ENCODE measurements around the gene SETD3.

SETD3 gene

DNA sequence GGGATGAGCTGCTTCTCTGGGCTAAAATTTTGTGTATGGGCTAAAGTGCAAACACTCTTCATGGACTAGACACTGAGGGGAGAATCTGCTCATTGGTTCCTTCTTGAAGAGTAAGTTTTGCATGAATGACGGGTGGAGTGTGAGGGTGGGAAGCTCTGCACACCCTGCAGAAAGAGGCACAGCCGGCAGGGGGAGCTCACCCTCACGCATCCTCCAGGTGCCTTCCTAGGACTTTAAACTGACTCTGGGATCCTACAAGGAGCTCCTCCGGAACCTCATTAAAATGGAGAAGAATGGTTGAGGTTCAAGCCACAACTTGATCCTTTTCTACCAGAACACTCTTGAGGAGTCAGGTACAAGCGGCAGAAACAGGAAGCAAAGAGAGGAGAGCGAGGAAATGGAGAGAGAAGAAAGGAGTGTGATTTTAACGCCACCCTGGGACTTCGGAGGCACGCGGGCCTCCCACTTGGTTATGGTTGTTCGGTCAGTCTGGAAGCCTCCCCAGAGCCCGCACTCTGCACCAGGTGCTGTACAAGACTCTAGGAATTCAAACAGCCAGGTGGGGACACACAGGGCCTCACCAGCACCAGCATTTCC is 87.5 kb downstream of the SETD3 start:
- DNase-seq (ENCODE audit: low spot score) = no peak

DNA sequence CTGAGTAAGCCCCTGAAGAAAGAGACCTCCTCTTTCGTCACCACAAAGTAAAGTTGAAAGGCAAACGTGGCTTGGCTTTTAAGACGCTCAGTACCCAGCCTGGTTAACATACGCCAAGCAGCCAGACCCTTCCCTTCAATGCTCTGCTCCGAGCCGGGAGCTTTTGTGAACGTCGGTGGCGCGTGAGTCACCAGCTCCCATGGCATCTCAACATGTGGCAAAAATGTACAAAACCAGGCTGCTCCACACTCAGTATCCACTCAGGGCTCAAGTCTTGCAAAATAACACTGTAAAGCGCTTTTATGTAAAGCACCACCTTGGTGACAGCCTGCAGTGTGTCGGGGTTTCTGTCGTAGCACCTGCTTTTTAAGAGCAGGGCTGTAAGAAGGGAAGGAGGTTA is 89.0 kb downstream of the SETD3 start:
- DNase-seq (ENCODE audit: low spot score) = no peak

DNA sequence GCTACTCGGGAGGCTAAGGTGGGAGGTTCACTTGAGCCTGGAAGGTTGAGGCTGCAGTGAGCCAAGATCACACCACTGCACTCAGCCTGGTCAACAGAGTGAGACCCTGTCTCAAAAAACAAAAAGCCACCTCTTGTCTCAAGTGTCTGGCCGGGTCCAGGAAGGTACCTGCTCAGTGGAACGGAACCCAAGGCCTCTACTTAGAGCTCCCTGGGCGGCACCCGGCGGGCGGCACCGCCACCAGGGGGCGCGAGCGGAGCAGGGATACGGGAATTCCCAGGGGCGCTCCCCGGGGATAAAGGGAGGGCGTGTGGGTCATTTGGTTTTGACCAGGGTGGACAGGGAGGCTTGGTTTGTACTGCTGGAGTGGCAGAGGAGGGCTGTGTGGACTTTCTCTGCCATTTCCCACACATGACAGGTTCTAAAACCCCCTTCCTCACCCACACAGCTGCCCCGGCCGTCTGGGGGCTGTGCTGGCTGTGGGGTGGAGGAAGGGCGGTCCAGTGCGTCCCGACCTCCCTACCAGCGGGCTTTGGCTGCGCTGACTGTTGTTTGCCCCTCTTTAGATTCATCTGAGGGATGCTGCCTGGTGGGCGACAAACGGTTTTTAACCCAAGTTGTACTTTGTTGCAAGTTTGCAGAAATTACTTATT is 91.4 kb downstream of the SETD3 start:
- DNase-seq (ENCODE audit: low spot score) = no peak

DNA sequence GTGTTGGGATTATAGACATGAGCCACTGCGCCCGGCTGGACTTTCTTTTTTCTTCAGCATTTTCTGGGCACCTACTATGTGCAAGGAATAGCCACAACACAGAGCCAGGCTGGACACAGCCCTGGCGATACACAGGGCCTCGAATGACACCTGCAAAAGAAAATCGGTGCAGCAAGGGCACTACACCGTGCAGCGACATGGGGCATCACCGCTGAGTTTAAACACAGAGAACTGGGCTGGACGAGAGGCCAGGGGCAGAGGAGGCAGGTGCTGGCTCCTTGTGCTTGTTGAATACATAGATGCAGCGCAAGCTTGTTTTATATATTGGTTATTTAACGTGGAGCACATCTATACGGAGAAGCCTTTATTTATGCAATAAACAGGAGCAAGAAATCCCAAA is 92.4 kb downstream of the SETD3 start:
- DNase-seq (ENCODE audit: low spot score) = no peak

DNA sequence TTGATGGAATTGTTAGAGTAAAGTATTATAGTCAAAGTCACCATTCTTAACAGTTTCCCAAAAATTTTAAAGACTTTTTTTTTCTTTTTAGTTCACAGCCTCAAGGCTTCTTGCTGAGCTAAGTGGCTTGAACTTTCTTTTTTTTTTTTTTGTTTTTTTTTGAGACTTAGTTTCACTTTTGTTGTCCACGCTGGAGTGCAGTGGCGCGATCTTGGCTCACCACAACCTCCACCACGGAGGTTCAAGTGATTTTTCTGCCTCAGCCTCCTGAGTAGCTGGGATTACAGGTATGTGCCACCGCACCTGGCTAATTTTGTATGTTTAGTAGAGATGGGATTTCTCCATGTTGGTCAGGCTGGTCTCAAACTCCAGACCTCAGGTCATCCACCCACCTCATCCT is 92.8 kb downstream of the SETD3 start:
- no peak for DNase-seq (ENCODE audit: low spot score)

DNA sequence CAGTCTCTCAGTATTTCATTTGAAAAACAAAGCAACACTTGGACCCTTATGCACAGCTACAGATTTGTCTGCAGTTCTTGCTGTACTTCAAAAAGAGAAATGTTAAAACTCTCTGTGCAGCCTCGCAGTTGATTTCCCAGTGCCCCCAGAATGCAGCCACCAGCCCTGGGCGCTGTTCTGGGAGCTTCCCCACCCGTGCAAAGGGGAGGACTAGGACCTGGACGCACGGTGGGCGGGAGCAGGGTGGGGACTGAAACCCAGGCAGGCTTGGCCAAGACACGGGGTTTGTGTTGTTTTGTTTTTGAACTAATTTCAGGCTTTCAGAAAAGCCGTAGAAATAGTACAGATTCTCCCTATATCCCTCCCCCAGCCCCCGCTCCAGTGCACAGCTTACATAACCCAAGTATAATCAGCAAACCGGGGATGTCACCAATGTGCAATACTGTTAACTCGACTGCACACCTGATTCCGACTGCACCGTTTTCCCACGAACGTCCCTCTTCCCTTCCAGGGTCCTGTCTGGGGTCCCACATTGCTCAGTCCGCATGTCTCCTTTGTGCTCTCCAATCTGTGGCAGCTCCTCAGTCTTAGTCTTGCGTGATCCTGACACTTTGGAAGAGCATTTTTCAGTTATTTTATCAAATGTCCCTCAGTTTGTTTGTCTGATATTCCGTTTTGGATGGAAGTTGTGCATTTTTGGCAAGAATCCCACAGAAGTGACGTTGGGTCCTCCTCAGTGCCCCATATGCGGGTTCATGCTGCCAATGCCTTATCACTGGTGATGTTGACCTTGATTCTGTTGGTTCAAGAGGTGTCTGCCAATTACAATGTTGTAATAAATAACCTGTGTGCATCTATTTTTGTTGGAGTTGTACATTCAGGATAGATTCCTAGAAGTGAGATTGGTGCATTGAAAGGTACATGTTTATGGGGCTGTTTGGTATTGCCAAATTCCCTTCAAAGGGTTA is 95.9 kb downstream of the SETD3 start:
- no peak for DNase-seq (ENCODE audit: low spot score)

DNA sequence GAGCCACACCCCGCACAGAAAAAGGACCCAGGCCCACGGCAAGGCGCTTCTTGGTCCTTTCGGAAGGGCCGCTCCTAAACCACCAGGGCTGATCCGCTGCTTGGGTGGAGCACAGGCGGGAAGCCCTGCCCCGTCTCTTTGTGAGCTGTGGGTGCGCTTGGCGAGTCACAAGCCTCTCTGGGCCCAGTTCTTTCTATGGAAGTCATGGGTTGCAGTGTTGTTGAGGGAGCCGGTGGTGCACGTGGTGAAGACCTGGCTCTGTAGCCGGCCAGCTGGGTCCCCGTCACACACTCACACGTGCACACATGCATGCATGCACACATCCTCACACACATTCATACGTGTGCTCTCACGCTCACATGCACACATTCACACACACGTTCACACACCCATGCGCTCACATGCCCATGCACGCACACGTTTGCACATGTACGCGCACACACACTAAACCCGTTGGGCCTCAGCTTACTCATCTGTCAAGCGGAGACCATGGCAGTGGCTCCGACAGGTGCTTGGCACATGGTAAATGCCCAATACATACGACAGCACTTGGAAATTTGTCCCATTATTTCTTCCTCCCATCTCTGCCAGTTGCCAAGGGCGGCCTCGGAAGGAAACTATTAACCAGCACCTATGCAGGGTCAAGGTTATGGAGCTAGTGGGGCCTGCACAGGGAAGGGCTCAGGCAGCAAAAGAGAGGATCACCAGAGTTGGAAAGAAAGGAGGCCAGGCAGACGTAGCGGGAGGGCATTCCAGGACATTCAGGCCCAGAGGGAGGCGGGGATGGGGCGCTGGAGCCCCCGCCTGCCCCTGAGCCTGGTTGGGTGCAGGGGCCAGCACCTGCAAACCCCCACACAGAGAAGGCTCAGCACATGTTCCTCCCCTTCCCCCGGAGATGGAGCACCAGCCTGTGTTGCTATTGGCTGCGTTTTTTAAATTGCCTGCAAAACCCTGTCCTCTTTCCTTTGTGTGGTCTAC is 96.9 kb downstream of the SETD3 start:
- DNase-seq (ENCODE audit: low spot score) = no peak

DNA sequence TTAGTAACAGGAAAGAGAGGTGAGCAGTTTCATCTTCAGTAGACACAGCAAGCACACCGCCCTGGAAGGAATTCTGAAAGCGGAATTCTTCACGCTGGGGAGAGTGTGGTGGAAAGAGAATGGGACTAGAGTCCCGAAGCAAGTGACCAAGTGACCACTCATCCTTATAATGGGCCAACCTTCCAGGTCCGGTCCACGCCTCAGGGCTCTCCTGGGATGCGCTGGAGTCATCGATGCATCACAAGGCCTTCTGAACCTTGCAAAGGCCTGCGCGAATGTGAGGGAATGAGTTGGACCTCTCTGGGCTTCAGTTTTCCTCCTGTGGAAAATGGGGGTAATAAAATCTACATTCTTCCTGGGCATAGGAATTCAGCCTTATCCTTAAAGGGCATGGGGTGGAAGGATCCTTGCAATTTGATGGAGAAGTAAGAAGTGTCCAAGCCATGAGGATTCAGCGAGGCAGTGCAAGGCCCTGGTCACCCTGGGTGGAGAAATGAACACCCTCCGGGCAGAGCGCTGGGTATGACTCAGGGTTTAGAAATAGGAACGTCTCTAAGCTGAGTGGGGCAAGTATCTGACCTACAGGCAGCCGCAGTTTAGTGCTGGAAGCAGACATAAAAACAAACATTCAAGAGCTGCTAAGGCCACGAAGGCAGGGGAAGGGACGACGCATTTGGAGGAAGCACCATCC is 97.7 kb downstream of the SETD3 start:
- DNase-seq (ENCODE audit: low spot score) = no peak

DNA sequence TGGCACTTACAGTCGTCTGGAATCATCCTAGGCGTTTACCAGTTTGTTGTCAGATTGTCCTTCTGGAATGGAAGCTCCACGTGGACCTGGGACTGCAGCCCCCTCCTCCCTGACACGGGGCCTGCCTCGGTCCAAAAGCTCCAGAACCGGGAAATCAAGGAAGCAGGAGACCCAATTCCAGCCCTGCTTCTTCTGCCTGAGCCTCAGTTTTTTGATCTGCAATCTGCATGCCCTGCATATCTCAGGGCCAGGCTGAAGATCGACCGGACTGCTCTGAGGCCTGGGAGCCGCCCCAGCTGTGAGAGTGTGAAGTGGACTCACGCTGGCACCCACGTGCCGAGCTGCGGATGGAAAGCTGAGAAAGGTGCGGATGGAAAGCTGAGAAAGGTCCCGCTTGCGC is 98.6 kb downstream of the SETD3 start:
- no peak for DNase-seq (ENCODE audit: low spot score)

DNA sequence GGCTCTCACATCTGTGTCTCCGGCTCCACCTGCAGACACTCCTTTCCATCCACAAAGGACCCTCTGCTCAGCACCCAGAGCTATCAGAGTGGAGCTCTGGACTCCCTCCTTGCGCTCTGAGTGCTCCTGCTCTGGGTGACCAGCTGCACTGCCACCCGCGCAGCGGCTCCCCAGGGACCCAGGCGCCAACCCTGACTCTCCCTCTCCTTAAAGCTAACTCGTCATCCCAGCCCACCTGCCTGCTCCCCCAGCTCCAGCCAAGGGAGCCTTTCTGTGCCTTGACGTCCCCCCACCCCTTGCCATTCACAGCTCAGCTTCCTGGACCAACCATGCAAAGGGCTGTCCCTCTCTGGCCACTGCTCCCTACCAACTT is 99.0 kb downstream of the SETD3 start:
- DNase-seq (ENCODE audit: low spot score) = no peak

DNA sequence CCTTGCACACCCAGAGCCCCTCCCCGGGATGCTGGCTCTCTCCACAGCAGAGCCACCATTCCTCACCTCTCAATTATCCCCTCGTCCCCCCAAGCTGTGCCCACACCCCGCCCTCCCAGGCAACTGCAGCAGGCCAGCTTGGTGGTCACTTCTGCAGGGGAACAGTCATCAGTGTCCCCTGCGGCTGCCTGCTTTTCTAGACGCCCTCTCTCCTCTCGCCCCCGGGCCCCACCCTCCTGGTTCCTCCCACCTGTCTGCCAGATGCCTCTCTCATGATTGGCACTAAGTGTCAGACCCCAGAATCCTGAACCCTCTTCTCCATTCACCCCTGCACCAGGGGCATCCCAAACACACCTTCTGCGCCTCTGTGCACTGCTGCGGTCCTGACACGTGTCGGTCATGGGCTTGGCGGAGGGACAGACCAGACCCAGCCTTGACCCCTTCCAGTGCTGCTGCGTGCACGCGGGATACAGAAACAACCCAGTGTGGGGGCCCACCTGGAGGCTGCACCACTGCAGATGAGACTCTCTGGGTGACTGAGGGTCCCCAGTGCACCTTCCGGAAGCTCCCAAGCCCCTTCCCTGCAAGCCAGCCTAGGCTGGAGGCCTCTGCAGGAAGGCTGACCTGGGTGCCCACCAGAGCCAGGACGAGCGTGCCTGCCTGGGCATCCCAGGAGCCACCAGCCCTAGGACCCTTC is 99.5 kb downstream of the SETD3 start:
- no peak for DNase-seq (ENCODE audit: low spot score)

DNA sequence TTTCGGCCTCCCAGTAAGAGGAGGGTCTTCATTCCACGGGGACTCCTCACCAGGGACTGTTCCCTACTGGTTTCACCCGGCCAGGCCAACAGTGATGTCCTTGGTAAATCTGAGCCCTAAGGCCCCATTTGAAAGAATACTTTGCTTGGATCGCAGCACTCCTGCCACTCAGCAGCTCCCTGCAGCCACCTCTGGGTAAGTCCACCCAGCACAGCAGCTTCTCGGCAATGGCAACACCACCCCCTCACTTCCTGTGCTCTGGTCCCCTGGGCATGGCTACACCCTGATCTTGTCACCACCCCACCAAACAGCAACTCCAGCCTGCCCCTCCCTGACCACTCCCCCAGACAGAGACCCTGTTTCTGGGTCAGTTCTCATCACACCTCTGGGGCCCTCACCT is 100.3 kb downstream of the SETD3 start:
- no peak for DNase-seq (ENCODE audit: low spot score)

DNA sequence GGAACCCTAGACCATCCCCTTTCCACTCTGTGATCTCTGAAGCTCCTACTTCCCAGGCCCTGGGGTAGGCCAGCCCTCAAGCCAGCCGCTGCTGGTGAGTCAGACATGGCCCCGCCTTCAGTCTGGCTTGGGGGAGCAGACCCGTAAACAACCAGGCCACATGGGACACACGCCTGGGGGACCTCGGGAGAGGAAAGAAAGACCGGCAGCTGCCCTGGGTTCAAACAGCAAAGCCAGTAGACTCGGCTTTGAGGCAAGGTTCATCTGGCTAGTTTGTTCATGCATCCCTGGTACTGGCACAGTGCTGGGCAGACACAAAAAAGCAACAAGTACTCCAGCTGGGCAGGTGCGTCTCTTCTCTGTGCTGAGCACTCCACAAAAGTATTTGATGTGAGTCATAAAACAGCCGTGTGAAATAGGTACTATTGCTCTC is 101.9 kb downstream of the SETD3 start:
- no peak for DNase-seq (ENCODE audit: low spot score)

DNA sequence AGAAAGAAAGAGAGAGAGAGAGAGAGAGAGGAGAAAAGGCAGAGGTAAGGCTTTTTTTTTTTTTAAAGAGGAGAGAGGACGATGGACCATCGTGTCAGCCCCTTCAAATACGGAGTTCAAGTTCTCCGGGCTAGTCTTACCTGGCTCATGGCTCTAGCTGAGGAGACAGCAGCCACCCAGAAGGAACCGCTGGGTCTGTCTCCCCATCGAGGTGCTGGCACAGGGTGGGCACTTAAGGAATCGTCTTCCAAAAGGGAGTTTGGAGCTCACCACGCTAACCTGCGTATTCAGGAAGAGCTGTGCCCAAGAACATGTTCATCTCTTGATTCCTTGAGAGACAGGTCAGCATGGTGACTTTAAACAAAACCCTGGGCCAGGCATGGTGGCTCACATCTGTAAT is 102.7 kb downstream of the SETD3 start:
- DNase-seq (ENCODE audit: low spot score) = no peak

DNA sequence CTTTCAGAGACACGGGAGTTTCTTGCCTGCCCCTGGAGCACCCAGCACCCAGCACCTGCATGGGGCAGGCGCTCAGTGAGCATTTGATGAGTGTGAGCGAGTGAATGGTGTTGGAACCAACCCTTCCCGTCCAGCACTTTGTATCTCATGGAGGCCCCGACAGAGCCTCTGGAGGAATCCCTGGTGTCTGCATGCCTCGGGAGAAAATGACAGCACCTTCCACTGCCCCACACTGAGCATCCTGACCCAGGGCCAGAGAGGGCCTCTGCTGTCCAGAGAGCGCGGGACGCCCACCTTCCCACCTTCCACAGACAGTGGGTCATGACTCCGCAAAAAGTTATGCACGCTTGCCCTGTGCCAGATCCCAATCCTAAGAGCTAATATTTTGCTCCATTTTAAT is 105.7 kb downstream of the SETD3 start:
- no peak for DNase-seq (ENCODE audit: low spot score)

DNA sequence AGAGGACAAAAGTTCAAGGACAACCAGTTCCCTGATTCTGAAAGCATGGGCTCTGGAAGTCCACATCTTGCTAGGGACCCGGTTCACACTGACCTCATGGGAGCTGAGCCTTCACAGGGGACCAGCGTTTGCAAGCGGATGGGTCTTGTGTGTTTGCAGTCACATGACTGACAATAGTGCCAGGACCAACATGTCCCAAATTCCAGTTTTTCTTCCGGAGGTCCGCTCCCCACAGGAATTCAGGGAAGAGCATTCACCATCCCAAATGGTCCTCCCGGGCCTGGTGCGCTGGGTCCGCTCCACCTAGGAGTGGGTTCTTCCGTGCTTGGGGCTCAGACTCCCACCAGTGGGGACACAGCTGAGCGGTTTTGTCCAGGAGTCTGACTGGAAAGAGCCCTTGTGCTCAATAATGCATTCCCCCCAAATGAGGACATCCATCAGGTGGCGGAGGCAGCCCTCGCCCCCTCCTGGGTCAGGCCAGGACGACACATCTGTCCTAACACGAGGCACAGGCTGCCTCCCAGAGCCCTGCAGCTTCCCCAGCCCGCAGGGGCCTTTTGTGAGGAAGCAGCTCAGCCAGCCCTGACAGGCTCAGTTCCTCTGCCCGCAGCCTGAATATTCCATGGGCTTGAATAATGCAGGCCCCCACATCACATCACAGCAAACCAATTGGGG is 116.9 kb downstream of the SETD3 start:
- DNase-seq (ENCODE audit: low spot score) = no peak

DNA sequence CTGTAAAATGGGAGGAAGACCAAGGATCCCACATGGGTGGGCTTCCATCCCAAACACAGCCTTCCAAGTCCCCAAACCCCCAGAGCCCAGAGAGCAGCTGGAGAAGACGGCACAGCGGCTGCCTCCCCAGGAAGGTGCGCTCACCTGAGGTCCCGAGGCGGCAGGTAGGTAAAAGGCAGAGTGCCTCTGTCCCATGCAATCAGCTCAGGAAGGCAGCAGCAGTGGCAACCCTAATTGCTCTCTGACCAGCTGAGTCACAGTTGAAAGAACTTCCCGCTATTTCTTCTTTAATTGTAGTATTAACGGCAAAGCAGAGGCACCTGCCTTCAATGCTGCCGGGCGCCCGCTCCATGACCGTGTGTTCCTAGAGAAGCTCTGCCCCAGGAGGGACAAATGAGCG is 117.6 kb downstream of the SETD3 start:
- no peak for DNase-seq (ENCODE audit: low spot score)

DNA sequence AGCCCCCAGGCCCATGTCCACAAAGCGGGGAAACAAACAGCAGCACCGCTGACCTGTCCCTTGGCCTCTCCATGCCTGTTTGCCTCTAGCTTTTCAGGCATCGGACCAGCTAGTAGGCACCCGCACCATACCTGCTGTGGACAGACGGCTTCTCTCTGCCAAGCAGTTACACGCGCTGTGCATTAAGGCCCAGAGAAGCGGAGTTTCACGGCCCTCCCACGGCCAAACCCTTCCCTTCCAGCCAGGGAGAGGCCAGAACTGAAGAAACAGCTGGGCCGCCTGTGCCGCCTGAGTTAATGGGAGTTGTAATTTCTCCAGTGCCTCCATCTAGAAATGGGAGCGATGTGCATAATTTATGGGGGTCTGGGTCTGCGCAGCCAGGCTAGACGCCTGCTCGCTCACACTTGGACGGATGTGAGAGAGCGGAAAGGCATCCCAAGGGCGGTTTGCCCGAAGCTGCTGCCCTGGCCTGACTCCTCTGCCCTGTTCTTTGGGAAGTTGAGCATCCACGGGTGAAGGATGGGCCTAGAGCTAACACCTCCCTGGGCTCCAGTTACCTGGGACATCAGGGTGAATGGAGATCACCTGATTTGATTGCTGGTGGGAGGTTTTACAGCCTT is 119.0 kb downstream of the SETD3 start:
- no peak for DNase-seq (ENCODE audit: low spot score)

DNA sequence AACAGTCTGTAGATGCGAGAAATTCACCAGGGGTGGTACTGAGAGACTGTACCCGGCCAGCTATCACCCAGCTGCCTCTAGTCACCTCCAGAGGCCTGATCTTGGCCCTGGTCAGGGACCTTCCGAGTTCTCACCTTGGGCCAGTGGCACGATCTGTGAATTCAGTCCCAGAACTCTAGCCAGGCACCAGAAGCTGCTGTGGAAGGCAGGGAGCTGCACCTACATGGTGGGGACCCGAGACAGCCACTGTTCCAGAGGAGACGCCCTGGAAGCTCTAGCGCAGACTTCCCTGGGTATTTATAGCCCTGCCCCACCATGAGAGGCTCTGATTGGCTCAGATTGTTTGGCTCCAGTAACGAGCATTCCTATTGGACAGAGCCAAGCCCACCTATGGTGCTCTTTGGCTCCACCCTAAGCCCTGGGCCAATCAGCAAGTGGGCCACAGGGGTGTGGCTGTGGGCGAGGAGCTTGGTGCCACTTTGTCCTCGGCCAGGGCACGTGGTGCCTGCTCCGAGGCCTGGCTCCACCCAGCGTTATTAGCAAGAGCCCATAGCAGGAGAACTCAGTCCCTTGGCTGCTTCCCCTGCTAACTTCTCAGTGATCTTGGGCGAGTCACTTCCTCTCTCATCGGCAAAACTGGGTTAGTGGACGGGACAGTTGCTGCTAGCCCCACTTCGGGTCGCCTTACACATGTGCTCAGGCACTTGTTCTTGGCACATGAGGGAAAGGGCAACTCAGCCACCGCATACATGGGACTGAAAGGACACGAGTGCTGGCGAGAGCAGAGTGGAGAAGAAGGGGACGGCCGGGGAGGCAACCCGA is 119.7 kb downstream of the SETD3 start:
- no peak for DNase-seq (ENCODE audit: low spot score)

Data from Ammon's horn (tissue), 1 donor.